DMS 273 (cell line): Measurements from ENCODE around the gene ZNF710.

Experiments used
- DNase-seq: peaks from one replicate; lab custom pipeline; 2025; ENCODE audit not compliant: unreplicated experiment; lab: John Stamatoyannopoulos, UW

ZNF710 gene

DNA sequence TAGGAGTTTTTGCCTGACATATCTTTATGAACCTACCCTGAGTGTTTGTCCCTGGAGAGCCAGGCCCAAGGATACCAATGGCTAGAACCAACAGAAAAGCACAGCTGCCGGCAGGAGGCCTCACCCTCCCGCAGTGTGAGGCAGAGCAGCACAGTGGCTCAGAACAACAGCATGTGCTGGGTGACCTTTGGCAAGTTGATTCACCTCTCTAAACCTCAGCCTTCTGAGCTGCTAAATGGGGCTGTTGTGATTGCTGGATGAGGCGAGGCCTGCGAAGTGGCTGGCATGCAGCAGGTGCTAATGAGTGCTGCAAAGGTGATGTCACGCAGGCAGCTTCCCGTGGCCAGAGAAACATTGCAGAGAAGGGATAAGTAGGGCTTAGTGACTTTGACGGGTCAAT, 77.8 kb downstream of the ZNF710 start:
- DNase-seq: no peak

DNA sequence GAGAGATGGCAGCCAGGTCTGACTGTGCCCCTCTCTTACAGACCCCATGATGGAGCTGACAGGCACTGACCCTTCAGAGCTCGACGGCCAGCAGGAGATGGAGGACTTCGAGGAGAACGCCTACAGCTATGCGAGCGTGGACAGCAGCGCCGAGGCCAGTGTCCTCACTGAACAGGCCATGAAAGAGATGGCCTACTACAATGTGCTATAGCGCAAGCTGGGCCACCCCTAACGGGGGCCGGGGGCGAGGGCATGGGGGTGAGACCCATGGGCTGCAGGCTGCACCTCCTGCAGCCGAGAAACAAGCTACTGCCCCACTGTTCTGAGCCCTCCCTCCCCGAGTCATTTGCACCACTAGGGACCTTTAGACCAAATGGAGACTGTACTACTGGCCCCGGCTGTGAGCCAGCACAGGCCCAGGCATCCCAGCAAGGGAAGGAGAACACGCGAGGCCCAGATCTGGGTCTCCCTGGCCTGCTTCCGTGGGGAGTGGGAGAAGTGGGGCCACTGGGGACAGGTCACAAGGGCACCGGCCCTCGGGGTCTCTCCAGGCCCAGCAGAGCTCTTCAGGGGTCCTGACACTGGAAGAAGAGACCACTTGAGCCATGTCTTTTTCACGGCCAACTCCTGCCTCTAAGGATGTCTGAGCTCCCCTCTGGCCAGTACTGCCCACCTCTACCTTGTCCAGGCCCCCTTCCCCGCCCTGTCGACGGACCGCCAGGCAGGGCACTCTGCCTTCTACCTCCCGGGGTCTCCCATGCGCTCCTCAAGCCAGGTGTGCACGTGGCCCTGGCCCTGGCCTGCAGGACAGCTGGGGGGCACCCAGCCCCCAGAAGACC, 78.7 kb downstream of the ZNF710 start:
- no peak for DNase-seq

DNA sequence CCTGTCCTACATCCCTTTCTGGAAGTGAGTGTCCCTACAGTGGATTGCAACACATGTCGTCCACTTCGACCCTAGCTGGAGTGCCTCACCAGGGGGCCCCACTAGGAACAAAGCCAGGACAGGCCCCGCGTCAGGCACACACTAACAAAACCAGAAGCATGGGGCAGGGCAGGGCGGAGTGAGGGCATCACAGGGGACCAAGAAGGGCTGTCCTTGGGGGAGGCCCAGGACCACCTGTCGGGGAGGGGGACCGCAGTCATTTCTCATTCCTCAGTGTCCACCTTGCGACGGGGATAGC, 79.3 kb downstream of the ZNF710 start:
- DNase-seq: no peak

DNA sequence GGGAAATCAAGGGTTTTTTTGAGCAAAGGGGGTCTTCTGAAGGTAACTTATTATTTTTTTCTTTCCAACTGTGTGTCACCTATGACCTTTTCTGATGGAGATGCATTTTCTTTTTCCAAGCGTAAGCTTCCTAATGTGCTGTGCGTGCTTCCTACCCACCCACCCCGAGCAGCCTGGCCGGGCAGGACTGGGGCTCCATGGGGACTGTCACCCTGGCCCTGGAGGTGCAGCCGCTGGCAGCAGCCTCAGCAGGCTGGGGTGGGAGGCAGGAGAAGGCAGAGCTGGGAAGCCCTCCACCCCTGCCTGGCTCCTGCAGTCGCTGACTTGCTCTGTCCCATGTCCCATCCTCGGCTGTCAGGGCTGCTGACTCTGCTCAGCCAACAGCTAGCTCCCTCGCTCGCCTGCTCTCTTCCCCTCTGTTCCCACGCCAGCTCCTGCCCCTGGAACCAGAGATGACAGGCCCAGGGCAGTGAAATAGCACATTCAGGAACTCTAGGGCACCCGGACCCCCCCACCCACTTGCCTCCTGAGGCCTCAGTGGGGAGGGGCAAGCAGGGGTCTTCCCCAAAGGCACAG, 79.8 kb downstream of the ZNF710 start:
- no peak for DNase-seq

DNA sequence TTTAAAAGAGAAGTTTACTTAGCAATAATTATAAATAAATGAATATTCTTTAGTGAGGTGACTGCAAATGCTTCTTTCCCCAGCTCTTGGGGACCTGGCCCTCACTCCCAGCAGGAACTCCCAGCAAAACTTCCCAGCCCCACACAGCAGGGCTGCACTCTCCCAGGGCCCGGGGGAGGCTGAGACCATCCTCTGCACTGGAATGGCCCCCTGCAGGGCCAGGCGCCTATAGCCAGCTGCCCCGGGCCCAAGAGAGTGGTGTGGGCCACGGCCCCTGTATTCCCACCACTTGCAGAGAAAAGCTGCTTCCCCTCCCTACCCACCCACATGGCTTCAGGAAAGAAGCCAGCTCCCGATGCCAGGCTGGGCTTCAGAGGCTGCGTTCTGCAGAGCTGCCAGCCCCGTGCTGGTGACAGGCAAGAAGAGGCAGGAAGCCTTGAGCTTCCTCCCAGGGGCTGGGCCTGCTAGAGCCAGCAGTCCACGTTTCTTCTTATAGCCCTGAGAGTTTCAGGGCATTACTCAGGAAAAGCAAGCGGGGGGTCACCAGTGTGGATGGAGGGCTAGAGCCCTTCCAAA, 81.1 kb downstream of the ZNF710 start:
- peak; percentile 36 for DNase-seq

DNA sequence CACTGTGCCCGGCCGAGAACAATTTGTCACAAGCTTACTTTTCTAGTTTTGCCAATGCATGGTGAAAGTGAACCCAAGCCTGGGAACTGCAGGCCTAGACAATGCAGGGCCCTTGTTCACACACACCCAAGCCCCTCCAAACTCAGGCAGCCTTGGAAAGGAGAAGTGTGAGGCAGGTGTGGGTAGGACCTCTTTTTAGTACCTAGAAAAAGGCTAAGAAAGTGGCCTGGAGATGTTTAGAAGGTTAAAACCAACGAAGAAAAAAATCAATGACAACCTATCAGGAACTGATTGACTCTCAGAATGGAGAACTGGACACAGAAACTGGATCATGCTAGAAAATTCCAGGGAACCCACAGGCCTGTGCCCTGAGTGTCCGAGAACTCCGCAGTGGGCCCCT, 82.3 kb downstream of the ZNF710 start:
- no peak for DNase-seq

DNA sequence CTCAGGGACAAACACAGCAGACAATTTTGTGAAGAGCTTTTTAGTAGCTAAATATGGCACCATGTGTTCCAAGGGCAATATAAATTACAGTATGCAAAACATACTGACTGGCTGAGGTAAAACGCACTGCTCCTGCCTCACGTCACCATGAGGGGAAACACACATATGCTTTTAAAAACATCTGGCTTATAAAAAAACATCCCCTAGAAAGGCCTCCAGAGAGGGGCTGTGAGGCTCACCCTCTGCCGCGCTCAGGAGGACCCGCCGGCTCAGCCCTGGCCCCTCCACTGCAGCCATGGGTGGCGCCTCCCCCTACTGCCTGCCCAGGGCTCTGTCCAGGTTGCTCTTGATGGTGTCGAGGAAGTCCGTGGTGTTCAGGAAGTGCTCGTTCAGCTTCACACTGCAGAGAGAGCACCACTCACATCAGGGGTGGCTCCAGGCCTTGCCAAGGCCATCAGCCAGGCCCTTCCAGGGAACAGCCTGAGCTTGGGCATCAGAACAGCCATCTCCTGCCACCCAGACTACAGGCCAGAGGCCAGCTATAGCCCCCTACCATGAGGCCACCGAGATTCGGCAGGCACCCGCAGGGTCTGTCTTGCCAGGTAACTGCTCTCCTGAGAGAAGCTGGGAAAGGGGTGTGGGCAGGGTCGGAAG, 83.0 kb downstream of the ZNF710 start:
- no peak for DNase-seq

DNA sequence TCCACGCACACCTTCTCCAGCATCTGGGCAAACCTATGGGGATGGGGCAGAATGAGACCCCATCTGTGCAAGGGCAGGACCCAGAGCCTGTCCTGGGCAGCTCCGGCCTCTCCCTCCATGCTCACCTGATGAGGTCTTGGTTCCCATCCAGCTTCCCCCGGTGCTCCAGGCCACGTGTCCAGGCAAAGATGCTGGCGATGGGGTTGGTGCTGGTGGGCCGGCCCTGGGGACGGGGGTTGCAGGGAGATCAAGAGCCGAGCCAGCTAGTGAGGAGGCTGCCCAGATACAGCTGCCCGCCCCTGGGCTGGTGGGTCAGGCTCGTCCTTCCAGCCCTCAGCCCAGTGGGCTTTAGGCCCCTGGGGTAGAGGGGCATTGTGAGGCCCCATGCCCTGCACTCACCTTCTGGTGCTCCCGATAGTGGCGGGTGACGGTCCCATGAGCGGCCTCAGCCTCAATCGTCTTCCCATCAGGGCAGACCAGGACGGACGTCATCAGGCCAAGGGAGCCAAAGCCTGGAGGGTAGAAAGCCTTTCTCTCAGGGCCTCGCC, 83.8 kb downstream of the ZNF710 start:
- DNase-seq: no peak

DNA sequence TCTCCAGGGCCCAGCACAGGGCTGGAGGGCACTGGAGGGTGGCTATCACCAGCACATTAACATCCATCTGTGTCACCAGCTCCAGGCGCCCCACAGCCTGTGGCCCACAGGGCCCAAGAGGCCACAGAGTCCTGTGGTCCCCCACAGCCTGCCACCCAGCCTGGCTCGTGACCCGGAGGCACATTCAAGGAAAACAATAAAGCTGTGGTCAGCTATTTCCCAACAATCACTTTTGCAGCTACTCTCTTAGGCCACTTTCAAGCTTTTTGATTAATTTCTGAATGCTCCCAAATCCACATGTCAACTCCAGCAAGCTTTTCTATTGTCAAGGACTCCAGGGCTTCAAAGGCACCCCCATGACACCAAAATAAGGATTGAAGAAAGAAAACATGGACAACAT, 84.4 kb downstream of the ZNF710 start:
- DNase-seq: no peak

DNA sequence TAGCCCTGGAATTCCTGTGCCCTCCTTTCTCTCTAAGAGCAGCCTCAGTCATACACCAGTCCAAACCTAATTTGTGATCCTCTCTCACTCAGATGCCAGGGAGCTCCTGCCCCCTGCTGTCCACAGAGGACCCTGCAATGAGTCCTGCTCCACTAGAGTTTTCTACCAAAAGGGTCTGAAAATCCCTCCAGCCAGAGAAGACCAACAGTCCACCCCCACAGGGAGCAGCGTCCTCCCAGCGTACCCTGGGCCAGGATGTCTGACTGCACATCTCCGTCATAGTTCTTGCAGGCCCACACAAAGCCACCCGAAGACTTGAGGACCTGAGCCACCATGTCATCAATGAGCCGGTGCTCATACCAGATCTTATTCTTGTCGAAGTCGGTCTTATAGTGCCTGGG, 85.7 kb downstream of the ZNF710 start:
- DNase-seq: peak; percentile 42

DNA sequence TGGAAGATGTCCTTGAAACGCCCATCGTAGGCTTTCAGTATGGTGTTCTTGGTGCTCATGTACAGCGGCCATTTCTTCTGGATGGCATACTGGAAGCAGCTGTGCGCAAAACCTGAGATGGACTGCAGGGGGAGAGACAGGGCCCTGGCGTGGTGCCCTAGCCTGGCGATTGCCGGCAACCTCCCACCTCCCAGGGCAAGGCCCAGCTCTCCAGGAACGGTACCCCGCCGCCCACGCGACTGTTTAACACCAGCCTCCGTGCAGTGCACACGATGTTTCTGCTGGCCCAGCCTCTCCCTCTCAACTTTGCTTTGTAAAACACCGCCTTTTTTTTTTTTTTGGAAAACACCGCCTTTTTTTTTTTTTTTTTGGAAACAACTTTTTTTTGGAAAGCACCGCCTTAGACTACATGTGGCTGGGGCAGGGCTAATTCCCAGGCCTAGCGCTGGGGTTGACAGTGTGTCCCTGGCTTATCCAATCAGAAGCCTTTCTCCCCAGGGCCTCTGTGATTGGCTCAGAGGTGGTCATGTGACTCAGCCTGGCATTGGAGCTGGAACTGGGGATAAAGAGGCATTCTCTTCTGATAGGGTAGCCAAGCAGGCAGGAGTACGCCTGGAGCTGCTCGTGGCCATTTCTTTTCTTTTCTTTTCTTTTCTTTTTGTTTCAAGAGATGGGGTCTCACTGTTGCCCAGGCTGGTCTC, 86.5 kb downstream of the ZNF710 start:
- DNase-seq: peak; percentile 70

DNA sequence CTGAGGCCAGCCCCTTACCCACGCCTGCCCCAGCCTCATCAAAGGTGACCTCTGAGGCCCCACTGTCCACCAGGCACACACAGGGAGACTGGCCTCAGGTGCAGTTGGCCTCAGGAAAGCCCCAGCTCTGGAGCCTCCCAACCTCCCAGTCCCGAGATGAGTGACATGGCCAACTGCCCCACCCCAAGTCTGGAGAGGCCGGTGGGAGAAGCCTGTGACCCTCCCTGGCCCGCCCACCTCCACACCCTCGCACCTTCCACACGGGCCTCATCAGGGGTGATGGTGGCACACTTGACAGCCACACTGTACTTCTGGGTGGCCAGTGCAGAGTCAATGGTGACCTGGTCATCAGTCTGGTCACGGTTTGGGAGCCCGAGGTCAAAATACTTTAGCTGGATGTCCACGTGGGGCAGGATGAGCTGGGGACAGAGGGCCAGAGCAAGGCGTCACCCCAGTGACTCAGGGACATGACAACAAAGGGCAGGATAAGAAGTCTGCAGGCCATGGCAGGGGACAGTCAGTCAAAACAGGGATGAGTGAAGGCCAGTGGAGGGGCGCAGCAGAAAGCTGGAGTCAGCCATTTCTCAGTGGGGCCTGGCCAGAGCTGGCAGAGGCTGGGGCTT, 89.2 kb downstream of the ZNF710 start:
- DNase-seq: no peak

DNA sequence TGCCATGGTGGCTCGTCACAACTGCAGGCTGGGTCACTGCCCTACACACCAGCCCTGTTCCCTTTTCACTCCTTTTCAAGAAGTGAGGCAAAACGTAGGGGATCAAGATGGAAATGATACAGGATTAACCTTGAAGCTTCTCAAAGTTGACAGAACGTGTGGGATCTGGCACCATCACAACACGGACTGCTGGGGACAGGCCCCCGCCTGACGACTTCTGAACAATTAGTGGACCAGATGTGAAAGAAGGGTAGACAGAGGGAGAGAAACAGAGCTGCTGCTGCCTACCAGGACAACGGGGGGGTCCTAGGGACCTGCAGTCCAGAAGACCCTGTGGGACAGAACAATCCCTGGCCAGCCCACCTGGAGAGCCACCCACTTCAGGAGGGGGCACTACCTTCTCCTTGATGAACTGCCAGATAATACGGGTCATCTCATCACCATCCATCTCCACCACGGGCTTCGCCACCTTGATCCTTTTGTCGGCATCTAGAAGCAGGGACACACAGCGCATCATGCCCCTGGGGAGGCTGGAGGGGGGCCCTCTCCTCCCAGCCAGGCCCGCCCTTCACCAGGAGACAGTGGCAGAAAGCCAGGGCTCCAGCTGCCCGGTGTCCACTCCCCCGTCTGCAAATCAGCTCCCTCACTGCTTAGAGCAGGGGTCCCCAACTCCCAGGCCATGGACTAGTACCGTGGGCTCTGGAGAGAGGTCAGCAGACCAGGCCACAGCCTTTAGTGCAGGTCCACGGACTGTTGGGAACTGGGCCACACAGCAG, 90.2 kb downstream of the ZNF710 start:
- DNase-seq: no peak

DNA sequence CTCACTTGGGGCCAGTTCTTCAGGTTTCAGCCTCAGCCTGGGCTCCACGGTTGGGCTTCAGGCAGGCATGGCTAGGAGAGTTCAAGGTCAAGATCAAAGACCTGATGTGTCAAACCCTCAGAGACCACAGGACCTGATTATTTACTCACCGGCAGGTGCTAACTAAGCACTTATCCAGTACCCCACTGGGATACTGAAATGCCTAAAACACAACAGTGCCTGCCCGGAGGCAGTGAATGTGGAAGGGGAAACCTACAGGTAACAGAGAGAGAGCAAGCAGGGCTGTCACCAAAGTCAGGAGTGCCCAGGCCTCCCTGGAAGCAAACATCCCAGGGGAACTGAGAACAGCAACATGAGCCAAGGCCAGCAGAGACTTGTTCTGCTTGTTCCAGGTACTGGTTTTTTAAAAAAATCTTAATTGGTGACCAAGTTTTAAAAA, 94.4 kb downstream of the ZNF710 start:
- DNase-seq: no peak

DNA sequence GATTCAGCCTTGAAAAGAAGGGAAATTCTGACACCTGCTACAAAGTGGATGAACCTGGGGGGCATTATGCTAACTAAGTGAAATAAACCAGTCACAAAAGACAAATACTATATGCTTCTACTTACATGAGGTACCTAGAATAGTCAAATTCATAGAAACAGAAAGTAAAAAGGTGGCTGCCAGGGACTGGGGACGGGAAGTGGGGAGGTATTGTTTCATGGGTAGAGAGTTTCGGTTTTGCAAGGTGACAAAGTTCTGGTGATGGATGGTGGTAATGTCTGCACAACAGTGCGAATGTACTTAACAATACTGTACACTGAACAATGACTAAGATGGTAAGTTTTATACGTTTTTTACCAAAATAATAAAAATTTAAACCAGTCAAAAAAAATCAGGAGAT, 96.4 kb downstream of the ZNF710 start:
- DNase-seq: no peak

DNA sequence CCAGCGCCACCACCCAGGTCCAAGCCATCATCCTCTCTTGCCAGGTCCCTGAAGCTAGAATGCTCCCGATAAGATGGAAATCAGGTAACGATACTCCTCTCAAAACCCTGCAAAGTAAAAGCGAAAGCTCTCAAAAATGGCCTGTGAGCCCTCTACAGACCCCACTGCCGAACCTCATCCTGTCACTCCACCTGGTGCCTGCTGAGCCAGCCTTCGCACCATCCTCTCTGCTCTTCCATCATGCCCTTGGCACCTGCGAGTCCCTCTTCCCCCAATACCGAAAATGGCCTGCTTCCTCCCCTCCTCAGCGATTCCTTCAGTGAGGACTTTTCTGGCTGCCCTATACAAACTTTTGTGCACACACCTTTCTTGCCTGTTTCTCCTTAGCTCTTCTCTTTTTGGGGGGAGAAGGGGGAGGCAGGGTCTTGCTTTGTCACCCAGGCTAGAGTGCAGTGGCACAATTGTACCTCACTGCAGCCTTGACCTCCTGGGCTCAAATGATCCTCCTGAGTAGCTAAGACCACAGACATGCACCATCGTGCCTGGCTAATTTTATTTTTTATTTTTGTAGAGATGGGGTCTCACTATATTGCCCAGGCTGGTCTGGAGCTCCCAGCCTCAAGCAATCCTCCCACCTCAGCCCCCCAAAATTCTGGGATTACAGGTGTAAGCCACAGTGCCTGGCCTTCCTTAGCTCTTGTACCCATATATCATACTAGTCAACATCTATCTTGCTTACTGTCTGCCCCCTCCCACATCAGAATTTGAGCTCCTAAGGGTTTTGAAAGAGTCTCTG, 98.1 kb downstream of the ZNF710 start:
- DNase-seq: no peak

DNA sequence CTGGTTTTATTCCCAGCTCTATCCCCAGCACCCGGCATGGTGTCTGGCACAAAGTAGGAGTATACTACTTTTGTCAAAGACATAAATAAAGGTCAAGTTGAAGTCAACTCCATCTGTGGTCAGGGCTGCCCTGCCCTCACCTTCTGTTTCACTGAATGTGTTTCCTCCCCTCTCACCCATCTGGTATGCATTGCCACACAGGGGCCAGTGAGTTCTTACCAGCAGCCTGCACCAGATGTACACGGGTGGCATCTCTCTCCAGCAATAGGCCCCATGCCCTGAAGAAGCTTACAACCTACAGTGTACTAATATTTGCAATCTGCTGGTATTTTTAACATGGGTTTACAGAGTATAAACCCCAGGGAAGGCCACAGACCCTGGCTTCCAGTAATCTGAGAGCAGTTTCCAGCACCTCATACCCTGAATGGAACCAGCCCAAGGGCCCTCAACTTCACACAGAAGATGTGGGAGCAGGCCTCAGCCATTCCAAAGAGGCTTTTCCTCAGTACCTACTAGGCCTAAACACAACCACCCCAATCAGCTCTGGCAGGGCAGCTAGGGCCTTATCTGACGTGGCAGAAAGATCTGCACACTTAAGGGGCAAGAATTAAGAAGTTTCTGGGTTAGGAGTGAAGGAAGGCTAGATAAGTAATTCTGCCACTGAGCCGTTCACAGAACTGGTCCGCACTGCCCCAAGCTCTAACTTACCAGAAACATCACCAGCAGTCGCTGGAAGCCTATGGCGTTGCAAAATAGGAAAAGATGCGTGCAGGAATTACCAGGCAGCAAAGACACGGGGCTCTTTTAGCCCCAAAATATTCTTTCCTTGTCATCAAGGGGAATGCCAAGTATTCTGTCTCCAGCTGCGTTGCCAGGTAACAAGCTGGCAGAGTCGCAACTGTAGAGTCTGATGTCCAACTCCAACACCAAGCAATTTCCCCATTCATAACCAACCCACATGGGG, 99.0 kb downstream of the ZNF710 start:
- DNase-seq: peak; percentile 84
